NCI-H187 treated with DMSO at 0.1 percent for 48 hours (cell line): Measurements from ENCODE around the gene FEZF1.
"Not testable (repeated sequence)": the region's sequence is repeated elsewhere in the genome, so short reads cannot be mapped to it uniquely, and the experiment has no call there.

Experiments used
- DNase-seq: peaks from one replicate; lab custom pipeline; 2025; lab: John Stamatoyannopoulos, UW

The FEZF1 gene

DNA sequence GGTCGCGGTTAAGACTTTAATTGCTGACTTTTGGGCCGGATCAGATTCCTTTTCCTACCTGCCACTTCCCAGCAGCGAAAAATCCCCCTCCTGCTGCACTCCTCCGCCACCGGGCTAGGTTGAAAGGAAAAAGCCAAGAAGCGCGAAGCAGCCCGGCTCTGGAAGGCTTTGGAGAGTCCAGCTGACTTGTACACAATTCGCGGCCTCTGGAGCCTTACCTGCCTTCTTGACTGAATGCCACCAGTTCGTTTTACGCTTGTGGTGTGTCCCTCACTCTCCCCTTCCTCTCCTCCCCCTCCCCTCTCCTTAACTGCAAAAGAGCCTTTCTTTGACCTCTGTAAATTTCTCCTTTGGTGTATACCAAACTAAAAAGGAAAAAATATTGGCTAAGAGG lies 2.7 kb upstream of the FEZF1 start:
- no peak for DNase-seq

- DNase-seq, result no peak
Measured at GRCh38 chr7:122306320-122307227, 2.0 kb upstream of the FEZF1 start.

DNA sequence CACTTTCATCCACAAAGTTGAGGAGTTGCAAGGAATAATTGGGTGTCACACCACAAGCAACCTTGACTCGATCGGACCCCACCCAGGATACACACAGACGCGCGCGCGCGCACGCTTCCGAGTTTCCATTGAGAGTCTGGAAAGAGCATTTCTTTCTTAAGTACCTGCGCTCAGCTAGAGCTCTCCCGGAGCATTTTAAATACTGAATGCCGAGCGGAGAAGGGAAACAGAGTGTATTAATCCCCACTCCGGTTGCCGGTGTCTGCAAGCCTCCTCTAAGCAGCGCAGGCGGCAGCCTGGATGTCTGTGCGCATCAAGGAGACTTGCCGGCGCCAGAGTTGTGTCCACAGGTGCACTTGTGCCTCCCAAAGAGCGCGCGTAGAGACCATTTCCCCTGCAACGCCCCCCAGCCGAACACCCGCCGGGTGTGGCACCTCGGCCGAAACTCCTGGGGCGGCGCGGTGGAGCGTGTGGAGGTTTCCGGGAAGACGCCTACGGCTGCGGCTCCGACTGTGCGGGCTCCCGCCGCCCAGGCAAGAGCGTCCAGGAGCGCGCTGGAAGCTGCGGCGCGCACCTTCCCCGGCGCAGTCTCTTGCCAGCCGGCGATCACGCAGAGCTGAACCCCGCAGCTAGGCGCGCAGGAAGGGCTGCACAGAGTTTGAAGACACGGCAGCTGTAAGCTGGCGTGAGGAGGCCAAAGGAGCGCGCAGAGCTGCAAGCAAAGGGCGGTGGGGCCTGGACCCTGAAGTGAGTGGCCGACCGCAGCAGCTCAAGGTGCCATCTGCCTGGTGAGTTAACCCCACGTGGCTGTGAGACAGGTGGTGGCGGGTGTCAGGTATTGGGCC lies 1.1 kb upstream of the FEZF1 start:
- DNase-seq, result no peak

DNA sequence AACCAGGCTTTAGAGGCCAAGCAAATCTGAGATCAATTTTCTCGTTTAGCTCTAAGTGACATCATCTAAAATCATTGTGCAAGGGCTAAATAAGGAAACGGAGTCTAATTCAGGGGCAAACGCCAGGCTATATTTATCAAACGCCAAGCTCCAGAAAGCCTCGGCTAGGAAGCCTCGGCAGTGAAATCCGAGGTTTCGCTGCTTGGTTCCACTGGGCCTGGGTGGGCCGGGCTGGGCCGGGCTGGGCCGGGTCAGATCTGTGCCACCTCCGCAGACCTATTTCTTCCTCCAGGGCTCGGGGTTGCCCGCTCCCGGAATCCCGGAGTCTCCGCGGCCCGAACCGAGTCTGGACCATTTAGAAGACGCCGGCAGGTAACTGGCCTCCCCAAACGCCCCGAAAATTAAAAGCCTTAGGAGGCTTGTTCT lies 459 bp upstream of the FEZF1 start:
- no peak for DNase-seq

- DNase-seq, result no peak
Measured at GRCh38 chr7:122303531-122304318, 825 bp downstream of the FEZF1 start.

DNA sequence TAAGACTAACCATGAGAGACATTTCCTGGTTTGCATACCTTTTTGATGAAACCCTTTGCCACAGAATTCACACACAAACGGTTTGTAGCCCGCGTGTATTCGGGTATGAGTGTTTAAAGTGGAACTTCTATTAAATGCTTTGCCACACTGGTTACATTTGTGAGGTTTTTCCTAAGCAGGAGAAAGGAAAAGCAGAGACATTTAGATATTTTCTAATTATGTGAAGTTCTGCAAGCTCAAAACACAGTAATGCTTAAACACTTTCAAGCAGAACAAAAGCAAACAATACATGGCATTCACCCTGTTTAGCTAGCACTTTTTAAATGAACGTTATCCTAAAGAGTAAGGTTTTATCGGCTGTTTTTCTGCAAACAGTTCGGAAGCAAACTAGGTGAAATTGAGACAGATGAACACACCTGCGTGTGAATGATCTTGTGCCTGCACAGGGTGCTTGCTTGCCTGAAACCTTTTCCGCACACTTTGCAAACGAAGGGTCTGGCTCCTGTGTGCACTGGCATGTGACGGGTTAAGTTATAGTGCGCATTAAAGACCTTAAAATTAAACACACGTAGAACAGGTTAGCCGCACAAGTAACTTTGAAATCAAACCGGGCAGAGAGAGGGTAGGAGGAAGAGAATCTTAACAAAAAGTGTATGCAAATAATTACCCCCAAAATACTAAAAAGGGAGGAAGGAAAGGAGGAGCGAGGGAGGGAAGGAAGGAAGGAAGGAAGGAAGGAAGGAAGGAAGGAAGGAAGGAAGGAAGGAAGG lies 1.6 kb downstream of the FEZF1 start:
- no peak for DNase-seq

DNA sequence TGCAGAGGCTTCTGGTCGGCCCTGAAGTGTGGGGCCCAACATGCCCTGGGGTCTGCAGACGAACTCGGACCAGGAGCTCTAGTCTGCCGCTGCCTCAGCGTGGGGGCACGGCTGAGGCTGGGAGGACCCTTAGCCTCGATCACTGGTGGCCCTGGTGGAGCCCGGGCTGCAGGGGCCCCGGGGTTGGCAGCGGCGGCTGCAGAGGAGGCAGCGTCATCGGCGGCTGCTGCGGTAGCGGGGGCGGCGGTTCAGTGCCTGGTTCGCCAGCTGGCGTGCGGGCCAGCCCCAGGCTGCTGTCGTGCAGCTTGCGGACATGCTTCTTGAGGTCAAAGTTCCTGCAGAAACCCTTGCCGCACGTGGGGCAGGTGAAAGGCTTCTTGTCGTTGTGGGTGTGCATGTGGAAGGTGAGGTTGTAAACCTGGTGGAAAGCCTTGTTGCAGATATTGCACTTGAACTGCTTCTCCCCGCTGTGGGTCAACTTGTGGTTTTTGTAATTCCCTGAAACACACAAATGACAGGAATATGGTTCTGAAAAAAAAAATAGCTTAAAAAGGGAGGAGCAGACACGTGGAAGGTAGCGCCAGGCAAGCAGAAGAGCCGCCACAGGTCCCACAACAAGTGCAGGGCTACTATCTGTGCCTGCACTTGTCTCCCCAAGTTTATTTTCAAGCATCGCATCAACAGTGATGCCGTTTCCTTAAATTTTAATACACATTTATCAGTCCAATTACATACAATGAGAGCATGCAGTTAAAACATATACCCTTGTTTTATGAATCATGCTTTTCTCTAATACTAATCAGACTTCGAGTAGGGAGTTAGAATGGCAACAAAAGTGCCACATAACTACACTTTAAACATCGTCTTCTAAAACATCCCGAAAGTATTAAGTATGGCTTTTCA lies 2.4 kb downstream of the FEZF1 start:
- no peak for DNase-seq

GRCh38 chr7:122300956-122301833 lies 3.4 kb downstream of the FEZF1 start:
- DNase-seq, result no peak

DNA sequence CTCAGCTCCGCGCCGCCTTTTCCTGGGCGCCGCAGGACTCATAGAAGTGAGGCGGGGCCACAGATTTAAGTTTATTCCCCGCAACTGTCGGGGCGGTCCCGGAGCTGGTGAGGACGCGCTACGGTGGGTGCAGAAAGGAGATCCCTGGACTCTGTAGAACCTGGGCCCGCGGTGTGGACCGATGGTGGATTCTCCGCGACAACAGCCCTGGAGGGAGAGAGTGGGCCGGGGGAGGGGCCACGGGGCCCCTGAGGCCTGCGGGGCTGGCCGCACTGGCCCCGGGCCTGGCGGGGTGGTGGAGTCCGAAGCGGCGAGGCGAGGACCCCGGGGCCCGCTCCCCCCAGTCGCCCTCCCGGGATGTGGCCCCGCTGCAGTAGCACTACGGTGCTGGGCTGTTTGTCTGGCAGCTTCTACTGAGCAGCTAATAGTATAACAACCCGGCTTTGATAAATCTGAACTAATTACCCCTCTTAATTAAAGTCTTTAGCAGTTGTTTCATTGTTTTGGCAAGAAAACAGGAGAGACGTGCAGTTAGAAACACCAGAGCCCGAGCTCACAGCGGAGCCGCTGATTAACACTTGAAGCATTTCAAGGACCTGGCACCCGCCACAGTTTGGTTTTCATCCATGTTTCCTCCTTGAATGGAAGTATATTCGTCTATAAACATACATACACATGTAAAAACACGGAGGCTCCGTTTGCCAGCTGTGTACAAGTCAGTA lies 4.2 kb downstream of the FEZF1 start:
- no peak for DNase-seq

DNA sequence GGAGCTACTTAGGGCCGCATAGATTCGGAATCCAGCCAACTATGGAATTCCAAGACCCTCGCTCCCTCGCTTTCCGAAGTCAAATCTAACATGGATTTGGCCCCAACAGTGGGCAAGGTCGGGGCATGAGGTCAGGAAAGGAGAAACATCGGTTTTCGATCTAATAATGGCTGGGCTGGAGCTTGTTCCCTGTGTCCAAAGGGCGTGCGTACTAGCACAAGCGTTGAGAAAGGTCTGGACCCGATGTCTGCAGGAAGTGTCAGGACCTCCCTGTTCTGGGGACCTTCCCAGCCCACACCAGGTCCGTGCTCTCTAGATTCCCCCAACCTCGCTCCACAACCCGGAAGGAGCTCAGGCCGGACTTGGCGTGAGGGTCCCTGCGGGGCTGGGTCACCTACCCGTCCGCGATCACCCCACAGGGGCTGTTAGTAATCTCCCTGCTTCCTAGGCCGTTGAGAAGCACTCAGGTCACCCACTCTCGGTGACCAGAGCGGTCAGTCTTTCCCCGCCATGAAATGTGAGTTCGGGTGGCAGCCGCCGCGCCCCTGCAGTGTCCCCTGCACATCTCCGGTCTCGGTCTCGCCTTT lies 4.8 kb downstream of the FEZF1 start:
- no peak for DNase-seq

DNA sequence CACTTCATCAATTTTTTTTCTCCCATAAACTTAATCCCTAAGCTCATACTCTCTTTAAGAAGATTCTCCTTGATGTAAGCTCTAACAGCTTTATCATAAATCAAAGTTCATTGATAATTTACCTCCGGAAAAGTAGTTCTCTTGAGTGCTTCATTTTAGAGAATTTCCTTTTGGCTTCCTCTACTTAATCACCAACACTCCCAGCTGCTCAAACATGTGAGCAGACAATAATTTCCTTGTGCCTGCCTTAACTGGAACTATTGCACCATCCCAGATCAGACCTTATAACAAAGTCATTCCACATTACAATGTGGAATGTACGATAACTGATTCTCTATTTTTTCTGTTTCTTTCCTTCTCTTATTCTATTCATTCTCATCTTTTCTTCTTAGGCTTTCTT lies 5.9 kb downstream of the FEZF1 start:
- no peak for DNase-seq

- no peak for DNase-seq
Measured at GRCh38 chr7:122298131-122298530, 6.4 kb downstream of the FEZF1 start.

GRCh38 chr7:122291189-122291588 lies 13.4 kb downstream of the FEZF1 start:
- DNase-seq, result no peak

DNA sequence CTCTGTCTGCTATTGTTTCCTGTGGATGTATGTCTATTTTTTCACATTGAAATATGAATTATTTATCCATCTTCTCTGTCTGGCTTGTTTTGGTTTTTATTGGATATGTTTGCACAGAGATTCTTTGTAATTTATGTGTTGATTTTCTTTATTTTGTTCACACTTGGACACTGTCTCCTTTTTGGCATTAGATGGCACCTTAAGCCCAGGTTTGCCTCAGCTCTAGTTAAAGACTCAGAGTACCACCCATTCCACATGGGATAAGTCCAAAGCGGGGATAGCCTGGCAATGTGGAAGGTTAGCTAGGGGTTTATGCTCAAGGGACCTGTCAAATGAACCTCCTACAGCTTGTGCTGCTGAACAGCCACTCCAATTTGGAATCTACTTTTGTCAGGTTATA lies 14.1 kb downstream of the FEZF1 start:
- DNase-seq, result no peak

- no peak for DNase-seq
Measured at GRCh38 chr7:122289426-122289825, 15.1 kb downstream of the FEZF1 start.

DNA sequence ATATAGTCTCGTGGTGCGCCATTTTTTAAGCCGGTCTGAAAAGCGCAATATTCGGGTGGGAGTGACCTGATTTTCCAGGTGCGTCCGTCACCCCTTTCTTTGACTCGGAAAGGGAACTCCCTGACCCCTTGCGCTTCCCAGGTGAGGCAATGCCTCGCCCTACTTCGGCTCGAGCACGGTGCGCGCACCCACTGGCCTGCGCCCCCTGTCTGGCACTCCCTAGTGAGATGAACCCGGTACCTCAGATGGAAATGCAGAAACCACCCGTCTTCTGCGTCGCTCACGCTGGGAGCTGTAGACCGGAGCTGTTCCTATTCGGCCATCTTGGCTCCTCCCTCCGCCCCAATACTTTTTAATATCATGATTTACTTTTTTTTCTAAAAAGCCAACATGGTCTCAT lies 19.9 kb downstream of the FEZF1 start:
- not testable (repeated sequence) for DNase-seq

- no peak for DNase-seq
Measured at GRCh38 chr7:122273117-122273516, 31.4 kb downstream of the FEZF1 start.

DNA sequence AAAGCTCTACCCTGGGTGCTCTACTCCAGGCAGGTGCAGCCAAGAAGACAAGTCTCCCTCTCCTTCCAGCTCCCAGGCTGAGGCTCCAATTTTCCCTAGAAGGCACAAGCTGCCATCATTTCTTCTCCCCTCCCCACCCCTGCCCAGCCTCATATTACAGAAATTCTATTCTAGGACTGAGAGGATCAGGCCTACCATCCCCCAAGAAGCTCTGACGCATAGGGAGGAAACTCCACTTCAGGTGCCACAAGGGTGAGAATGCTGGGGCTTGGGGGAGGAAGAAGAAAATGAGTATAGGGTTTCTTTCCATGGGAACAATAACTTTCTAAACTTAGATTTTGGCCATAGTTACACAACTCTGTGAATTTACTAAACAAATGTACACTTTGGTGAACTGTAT lies 35.3 kb downstream of the FEZF1 start:
- no peak for DNase-seq
